K562 (cell line): ENCODE results near the gene SP100. TPM values are rescaled to one million over a fixed set of nuclear protein-coding genes. Genes with fewer than 3 reads are reported as not detected.

ENCODE experiments used
- HDAC3 ChIP-seq: fragments of 450-650 bp; IDR thresholded peaks from 2 replicates; pipeline ENCODE4 v1.6.1; 2018; ENCODE audit warnings: borderline replicate concordance, mild to moderate bottlenecking, moderate library complexity; ENCODE audit not compliant: partially characterized antibody
- HNRNPH1 ChIP-seq: fragments of 200-400 bp; formaldehyde crosslinking; optimal IDR thresholded peaks from 2 replicates; pipeline ENCODE3; 2017; ENCODE audit warnings: low read depth, mild to moderate bottlenecking, low read length, moderate library complexity
- RUNX1 ChIP-seq: sonication (generic); IDR thresholded peaks from 2 replicates; pipeline ENCODE4 v1.6.1; 2016; ENCODE audit warnings: antibody characterized with exemption, low read depth
- SFPQ ChIP-seq: fragments of 200-400 bp; formaldehyde crosslinking; IDR thresholded peaks from 2 replicates; pipeline ENCODE4 v1.6.1; 2017; ENCODE audit warnings: mild to moderate bottlenecking, low read depth, low read length, moderate library complexity
- ZC3H4 ChIP-seq: sonication (generic); formaldehyde crosslinking; IDR thresholded peaks from 2 replicates; pipeline ENCODE4 v1.9.0; 2021; ENCODE audit warnings: missing genetic modification reagents, borderline replicate concordance
- ZNF518B ChIP-seq: fragments of 250-450 bp; sonication (Bioruptor Pico); IDR thresholded peaks from 2 replicates; pipeline ENCODE4 v1.5.0; 2021; ENCODE audit warnings: mild to moderate bottlenecking, moderate library complexity
- ZNF655 ChIP-seq: fragments of 250-450 bp; sonication (Bioruptor Pico); IDR thresholded peaks from 2 replicates; pipeline ENCODE4 v1.5.0; 2021
- ZNF76 ChIP-seq: fragments of 250-450 bp; sonication (Bioruptor Pico); IDR thresholded peaks from 2 replicates; pipeline ENCODE4 v1.4.0; 2020; ENCODE audit warnings: mild to moderate bottlenecking, moderate library complexity, borderline replicate concordance
- ZNF766 ChIP-seq: fragments of 200-800 bp; sonication (Bioruptor generic); conservative IDR thresholded peaks from 2 replicates; pipeline ENCODE4 v1.6.1; 2016; ENCODE audit warnings: missing genetic modification characterization, missing compliant biosample characterization
- ZZZ3 ChIP-seq: fragments of 450-650 bp; IDR thresholded peaks from 2 replicates; pipeline ENCODE4 v1.6.1; 2016; ENCODE audit warnings: antibody characterized with exemption, mild to moderate bottlenecking, moderate library complexity
- polyA plus RNA-seq, 8 experiments: library from polyadenylated mRNA; depleted of rRNA in 4 of 8; stranded (reverse) in 5 of 8; unstranded in 3 of 8; fragments of >200 nt; fragmentation: Nextera tagmentation in 2 of 8; fragmentation: Illumina TruSeq in 1 of 8; extraction: Ambion mirVana in 2 of 8; extraction: Trizol in 1 of 8; gene quantifications; 2 replicates each; pipeline versions ENCODE4 v1.2.1 to v1.2.3, GENCODE V29; 2011 to 2014; ENCODE audit warnings: inconsistent platforms in 1 of 8, missing spikeins in 1 of 8
- total RNA-seq, 7 experiments: library from RNA; depleted of rRNA in 6 of 7; stranded (reverse); fragments of >200 nt in 6 of 7; fragmentation: Illumina TruSeq in 2 of 7; extraction: Trizol in 2 of 7; gene quantifications; 2 replicates each; pipeline versions ENCODE4 v1.2.1 to v1.2.3, GENCODE V29; 2011 to 2021; ENCODE audit warnings: low replicate concordance in 1 of 7
- TF ChIP-seq, protein P1 (sequence below), 2 experiments: IDR thresholded peaks in 1 of 2; conservative IDR thresholded peaks in 1 of 2; 2 replicates each; pipeline ENCODE4 v1.6.1; 2016; ENCODE audit warnings: low read depth in 2 of 2, mild to moderate bottlenecking in 1 of 2, missing compliant biosample characterization in 1 of 2, missing genetic modification characterization in 1 of 2, moderate library complexity in 1 of 2

Gene SP100
- total and polyA plus RNA-seq, 9 of the 15 experiments (the other 6 are each of a cell fraction or from before 2014, with no cell fraction given) = 19.2 to 39.2 (median 34.6) TPM

GRCh38 chr2:230569298-230569697, 153.3 kb downstream of the SP100 start (continued):
- TF ChIP-seq SFPQ (no peak), RUNX1 (no peak), ZC3H4 (no peak), ZZZ3 (no peak), HDAC3 (no peak), ZNF76 (CRISPR knock-in tag) (no peak), ZNF655 (no peak), HNRNPH1 (no peak), ZNF518B (CRISPR knock-in tag) (no peak), ZNF766 (no peak)
- TF ChIP-seq, protein P1, sequence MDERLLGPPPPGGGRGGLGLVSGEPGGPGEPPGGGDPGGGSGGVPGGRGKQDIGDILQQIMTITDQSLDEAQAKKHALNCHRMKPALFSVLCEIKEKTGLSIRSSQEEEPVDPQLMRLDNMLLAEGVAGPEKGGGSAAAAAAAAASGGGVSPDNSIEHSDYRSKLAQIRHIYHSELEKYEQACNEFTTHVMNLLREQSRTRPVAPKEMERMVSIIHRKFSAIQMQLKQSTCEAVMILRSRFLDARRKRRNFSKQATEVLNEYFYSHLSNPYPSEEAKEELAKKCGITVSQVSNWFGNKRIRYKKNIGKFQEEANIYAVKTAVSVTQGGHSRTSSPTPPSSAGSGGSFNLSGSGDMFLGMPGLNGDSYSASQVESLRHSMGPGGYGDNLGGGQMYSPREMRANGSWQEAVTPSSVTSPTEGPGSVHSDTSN (CRISPR knock-in tag; IDR thresholded peaks at IDR 0.05; ENCODE audit: low read depth) = no peak
- TF ChIP-seq, protein P1 (tag; conservative IDR thresholded peaks at IDR 0.05; ENCODE audit: low read depth) = no peak
